DMS153 (cell line): ENCODE measurements around the gene GRIN2A.

Experiments
- DNase-seq: peaks from one replicate; lab custom pipeline; 2025; lab: John Stamatoyannopoulos, UW

The GRIN2A gene

DNA sequence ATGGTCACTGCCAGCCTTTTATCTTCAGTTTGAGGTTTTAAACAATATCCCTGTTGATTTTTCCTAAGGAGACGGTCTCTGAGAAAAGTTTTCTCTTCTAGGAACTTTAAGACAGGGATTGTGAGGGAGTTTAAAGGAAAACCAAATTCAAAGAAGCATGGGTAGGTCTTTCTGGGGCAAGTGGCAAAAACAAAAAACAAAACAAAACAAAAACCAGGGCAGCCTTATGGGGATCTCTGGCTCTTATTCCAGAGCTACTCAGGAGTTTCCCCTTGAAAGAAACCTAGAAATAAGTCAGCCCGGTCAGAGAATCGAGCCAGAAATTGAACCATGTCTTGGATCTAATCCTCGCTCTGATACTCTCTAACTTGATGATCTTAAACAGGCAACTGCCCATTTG lies 424.5 kb downstream of the GRIN2A start:
- DNase-seq, result no peak

DNA sequence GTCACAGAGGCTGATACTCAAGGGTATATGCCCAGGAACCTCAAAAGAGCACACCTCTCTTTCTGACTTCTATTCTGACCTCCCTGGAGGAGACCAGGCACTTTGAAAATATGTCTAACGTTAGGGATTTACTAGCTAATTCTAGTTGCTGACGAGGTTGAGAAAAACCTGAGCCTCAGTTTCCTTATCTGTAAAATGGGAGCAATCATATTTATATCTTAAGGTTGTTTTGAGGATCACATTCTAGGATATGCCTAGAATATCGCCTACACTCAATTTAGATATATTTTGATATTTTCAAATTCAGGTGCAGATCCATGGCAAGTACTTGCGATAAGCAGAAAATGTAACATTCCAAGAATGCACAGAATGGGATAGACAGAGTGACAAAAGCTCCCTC lies 425.8 kb downstream of the GRIN2A start:
- no peak for DNase-seq

GRCh38 chr16:9755081-9755480 lies 427.1 kb downstream of the GRIN2A start:
- DNase-seq, result no peak

- no peak for DNase-seq
Observed at GRCh38 chr16:9741776-9742175, 440.5 kb downstream of the GRIN2A start.

GRCh38 chr16:9739301-9739700 lies 442.9 kb downstream of the GRIN2A start:
- DNase-seq, result no peak

DNA sequence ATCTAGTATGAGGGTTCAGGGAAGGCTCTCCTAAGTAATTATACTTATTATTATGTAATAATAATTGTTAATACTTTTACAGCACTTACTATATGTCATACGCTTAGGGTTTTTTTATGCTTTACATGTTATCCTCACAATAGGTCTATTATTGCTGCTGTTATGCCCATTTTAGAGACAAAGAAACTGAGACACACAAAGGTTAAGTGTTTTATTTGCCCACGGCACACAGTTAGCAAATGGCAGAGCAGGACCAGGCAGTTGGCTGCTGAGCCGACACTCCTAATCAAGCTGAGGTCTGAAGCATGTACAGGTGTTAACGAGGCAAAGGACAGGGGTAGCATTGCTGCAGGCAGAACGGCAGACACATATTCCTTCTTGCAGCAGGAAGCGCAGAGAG lies 443.5 kb downstream of the GRIN2A start:
- DNase-seq, result no peak

DNA sequence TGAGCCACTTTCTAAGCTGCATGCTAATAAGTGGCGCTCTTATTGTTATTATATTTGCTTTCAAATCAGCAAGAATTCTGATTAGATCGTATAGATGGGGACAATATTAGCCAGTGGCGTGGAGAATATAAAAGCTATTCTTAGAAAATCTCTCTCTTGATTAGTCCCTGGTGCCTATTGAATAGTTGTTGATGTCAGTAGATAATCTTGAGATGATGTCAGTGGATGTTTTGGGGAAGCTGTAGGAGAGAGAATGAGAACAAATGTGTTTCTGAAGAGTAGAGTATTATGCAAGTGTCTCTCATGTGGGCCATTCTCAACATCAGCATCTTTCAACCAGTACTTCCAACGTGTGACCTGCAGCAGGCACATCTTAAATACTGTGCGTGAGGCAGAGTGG lies 445.7 kb downstream of the GRIN2A start:
- no peak for DNase-seq

DNA sequence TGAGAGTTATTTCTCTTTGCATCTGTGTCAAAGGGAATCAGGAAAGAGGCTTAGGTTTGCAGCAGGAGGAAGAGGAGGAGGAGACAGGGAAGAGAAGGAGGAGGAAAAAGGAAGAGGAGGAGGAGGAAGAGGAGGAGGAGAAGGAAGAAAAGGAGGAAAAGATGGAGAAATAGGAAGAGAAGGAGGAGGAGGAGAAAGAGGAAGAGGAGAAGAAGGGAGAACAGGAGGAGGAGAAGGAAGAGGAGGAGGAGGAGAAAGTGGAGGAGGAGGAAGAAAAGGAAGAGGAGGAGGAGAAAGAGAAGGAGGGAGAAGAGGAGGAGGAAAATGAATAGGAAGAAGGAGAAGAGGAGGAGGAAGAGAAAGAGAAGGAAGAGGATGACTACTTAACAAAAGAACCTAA lies 459.1 kb downstream of the GRIN2A start:
- no peak for DNase-seq

GRCh38 chr16:9713907-9714306 lies 468.3 kb downstream of the GRIN2A start:
- DNase-seq, result no peak

DNA sequence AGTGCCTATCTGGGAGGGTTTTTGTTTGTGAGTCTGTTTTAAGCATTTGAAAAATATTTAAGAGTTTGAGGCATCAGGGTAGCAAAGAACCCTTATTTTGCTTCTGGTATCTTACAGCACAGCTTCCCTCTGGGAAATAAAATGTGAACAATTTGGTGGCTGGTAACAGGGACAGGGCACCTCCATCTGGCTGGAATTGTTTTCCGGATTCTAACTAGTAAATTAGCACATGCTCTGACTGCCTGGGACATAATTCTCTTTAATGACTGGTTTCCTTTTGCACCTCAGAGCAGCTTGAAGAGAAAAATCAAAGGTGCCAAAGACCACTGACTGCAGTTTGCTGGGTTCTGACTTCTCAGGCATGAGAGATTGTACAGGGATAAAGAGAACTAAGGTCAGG lies 469.1 kb downstream of the GRIN2A start:
- DNase-seq, result no peak

- DNase-seq, result no peak
Observed at GRCh38 chr16:9708972-9709620, 473.1 kb downstream of the GRIN2A start.

DNA sequence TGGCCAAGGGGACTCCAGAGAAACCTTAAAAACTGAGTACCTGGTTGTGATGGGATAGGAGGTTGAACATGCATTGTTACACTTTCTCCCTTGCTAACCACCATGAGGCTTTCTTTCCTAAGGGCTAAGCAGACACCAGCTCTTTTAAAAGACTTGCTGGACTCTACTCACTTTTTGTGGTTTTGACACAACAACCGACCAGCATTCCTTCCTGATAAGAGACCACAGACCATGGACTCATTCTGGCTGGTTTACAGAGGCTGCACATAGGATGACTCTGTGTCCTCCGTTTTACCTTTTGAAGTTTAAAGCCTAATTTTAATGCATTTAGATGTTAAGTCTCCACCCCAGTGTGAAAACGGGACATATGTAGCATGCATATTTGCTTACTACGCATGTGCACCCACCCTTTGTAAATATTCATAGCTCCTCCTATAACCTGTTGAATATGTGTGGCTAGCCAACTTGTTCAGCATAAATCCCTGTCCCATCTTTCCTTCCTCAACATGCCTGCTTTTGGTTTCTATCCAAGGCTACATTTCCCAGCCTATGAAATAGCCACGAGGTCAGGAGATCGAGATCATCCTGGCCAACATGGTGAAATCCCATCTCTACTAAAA lies 475.9 kb downstream of the GRIN2A start:
- DNase-seq, result no peak

GRCh38 chr16:9703731-9704130 lies 478.5 kb downstream of the GRIN2A start:
- DNase-seq, result no peak
